ENCODE data around the gene RPS19.

RPS19 gene

DNA sequence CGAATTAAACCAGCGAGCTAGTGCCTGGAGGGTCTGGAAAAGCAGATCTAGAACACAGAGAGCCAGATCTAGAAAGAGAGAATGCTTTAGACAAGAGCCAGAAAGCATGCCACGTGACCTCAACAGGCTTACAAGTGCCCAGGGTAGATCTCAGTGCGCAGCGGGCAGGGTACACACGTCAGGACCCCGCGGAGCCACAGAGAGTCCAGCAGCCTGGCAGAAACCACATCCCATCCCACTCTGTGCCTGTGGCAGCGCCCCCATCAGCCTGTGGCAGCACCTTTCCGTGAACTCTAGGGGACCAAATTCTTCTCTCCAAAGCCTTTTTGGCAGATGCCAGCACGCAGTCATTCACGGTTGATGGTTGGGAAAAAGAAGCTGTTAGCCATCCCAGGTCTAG, 28.9 kb downstream of the RPS19 start:
- TF ChIP-seq, protein P1, sequence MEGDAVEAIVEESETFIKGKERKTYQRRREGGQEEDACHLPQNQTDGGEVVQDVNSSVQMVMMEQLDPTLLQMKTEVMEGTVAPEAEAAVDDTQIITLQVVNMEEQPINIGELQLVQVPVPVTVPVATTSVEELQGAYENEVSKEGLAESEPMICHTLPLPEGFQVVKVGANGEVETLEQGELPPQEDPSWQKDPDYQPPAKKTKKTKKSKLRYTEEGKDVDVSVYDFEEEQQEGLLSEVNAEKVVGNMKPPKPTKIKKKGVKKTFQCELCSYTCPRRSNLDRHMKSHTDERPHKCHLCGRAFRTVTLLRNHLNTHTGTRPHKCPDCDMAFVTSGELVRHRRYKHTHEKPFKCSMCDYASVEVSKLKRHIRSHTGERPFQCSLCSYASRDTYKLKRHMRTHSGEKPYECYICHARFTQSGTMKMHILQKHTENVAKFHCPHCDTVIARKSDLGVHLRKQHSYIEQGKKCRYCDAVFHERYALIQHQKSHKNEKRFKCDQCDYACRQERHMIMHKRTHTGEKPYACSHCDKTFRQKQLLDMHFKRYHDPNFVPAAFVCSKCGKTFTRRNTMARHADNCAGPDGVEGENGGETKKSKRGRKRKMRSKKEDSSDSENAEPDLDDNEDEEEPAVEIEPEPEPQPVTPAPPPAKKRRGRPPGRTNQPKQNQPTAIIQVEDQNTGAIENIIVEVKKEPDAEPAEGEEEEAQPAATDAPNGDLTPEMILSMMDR (IDR thresholded peaks at IDR 0.05; ENCODE audit: control insufficient read depth, insufficient read depth, low read depth, low read length, missing control alignments) = no peak
- DNase-seq (ENCODE audit: low read depth) = no peak
- no peak overlapping the region for H3K4me3 ChIP-seq (ENCODE audit: control insufficient read depth, low read depth, low read length)

GRCh38 chr19:41889896-41890295, 29.8 kb downstream of the RPS19 start:
- no peak overlapping the region for H3K4me3 ChIP-seq (ENCODE audit: control insufficient read depth, low read depth, low read length)
- DNase-seq (ENCODE audit: low read depth) = no peak
- TF ChIP-seq, protein P1 (IDR thresholded peaks at IDR 0.05; ENCODE audit: control insufficient read depth, insufficient read depth, low read depth, low read length, missing control alignments) = no peak

DNA sequence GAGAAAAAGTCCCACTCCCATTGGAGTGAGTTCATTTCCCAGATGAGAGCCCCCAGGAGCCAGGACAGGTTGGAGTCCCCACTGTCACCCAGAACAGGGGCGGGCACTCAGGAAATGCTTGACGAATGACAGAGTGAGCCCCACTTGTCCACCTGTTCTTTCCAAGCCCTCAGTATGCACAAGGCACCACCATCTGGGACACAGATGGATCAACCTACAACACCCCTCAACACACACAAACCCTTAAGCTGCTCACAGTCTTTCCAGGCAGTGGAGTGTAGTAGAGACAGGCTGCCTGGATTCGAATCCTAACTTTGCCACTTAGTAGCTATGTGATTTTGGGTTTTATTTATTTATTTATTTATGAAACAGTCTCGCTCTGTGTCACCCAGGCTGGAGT, 30.9 kb downstream of the RPS19 start:
- no peak overlapping the region for H3K4me3 ChIP-seq (ENCODE audit: control insufficient read depth, low read depth, low read length)
- no peak for DNase-seq (ENCODE audit: low read depth)
- TF ChIP-seq, protein P1 (IDR thresholded peaks at IDR 0.05; ENCODE audit: control insufficient read depth, insufficient read depth, low read depth, low read length, missing control alignments) = no peak

DNA sequence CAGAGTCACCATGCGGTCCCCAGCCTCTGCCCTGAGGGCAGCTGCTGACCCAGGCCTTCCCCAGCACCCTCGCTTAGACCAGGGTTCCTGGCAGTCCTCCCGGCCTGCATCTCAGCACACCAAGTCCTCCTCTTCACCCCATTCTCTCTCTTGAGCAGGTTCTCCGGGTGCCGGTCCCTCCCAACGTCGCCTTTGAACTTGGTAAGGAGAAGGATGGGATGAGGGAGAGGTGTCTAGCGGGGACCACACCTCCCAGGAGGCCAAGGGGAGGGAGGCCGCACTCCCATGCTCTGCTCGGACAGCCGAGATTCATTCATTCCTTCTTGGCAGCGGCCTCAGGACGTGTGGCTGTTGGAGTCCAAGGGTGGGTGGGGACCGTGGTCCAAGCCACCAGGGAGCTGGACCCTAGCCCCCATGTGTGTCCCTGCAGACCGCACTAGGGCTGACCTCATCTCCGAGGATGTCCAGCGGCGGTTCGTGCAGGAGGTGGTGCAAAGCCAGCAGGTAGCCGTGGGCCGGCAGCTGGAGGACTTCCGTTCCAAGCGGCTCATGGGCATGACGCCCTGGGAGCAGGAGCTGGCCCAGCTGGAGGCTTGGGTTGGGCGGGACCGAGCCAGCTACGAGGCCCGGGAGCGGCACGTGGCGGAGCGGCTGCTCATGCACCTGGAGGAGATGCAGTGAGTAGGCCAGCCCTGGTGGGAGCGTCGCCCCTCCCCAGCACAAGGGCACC, 32.3 kb downstream of the RPS19 start:
- TF ChIP-seq, protein P1 (IDR thresholded peaks at IDR 0.05; ENCODE audit: control insufficient read depth, insufficient read depth, low read depth, low read length, missing control alignments) = no peak

GRCh38 chr19:41893899-41894298, 33.8 kb downstream of the RPS19 start:
- no peak overlapping the region for H3K4me3 ChIP-seq (ENCODE audit: control insufficient read depth, low read depth, low read length)
- TF ChIP-seq, protein P1 (IDR thresholded peaks at IDR 0.05; ENCODE audit: control insufficient read depth, insufficient read depth, low read depth, low read length, missing control alignments) = peak; percentile 8
- DNase-seq (ENCODE audit: low read depth) = no peak

More for the DNA sequence above, 32.3 kb downstream of the RPS19 start:
- no peak overlapping the region for H3K4me3 ChIP-seq (ENCODE audit: control insufficient read depth, low read depth, low read length)
- DNase-seq (ENCODE audit: low read depth) = no peak

DNA sequence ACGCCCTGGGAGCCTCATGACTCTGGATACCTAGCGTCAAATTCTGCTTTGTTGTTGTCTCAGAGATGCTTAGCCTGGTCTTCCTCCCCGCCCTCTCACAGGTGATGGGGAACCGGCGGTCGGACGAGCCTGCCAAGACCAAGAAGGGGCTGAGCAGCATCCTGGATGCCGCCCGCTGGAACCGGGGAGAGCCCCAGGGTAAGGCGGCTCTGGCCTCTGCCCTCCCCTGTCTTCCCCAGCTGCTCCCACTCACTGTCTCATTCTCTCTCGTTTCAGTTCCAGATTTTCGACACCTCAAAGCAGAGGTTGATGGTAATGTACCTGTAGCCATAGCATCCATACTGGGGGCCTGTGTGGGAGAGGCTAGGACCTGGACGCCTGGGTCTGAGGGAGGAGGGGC, 34.3 kb downstream of the RPS19 start:
- no peak for DNase-seq (ENCODE audit: low read depth)
- TF ChIP-seq, protein P1 (IDR thresholded peaks at IDR 0.05; ENCODE audit: control insufficient read depth, insufficient read depth, low read depth, low read length, missing control alignments) = no peak

More for the DNA sequence above, 34.3 kb downstream of the RPS19 start:
- H3K4me3 ChIP-seq (ENCODE audit: control insufficient read depth, low read depth, low read length) = no peak overlapping the region

Measured in AG09309 (cell line).